ENCODE results near the gene CHAF1B. TPM values are rescaled to one million over a fixed set of nuclear protein-coding genes. Genes with fewer than 3 reads are reported as not detected.

CHAF1B gene
- total and polyA plus RNA-seq, 2 experiments from 2014 or later: 1.1 to 1.9 TPM

- Histone ChIP-seq H3K4me1 (ENCODE audit: insufficient read depth) (no peaks in the 10 kb centered on the region), H3K27ac (no peak overlapping the region), H3K4me3 (no peak overlapping the region), H3K36me3 (replicated peaks; ENCODE audit: insufficient read depth, low read depth) (no peaks in the 10 kb centered on the region), H3K4me2 (no peak overlapping the region), H3K9me3 (ENCODE audit: low read depth) (no peaks in the 10 kb centered on the region), H4K20me1 (ENCODE audit: insufficient read depth, poor library complexity, severe bottlenecking) (no peaks in the 10 kb centered on the region), H3K9me2 (replicated peaks; ENCODE audit: insufficient read depth) (no peaks in the 10 kb centered on the region), H2AFZ (no peak overlapping the region), H3K27me3 (no peaks in the 10 kb centered on the region), H3K79me2 (no peaks in the 10 kb centered on the region)
- WGBS (ENCODE audit: low lambda C conversion rate, missing lambda C conversion rate): 76% methylated on average over 2 of the region's 2 CpGs
- no peak for DNase-seq (ENCODE audit: low spot score)
- no peak for TF ChIP-seq EZH2phosphoT487 (IDR thresholded peaks at IDR 0.05; ENCODE audit: low read depth, severe bottlenecking, unreplicated experiment)
- no peak for TF ChIP-seq EZH2 (IDR thresholded peaks at IDR 0.05; ENCODE audit: borderline replicate concordance)
- no peak for TF ChIP-seq CTCF (IDR thresholded peaks at IDR 0.05; ENCODE audit: poor library complexity)
These were observed 65.3 kb downstream of the CHAF1B start for GRCh38 chr21:36450511-36450910.

GRCh38 chr21:36451506-36451905 is 66.3 kb downstream of the CHAF1B start:
- no peaks in the 10 kb centered on the region for H4K20me1 ChIP-seq (ENCODE audit: insufficient read depth, poor library complexity, severe bottlenecking)
- H3K27me3 ChIP-seq: no peaks in the 10 kb centered on the region
- DNase-seq (ENCODE audit: low spot score): no peak
- TF ChIP-seq CTCF (IDR thresholded peaks at IDR 0.05; ENCODE audit: poor library complexity) (no peak), EZH2phosphoT487 (IDR thresholded peaks at IDR 0.05; ENCODE audit: low read depth, severe bottlenecking, unreplicated experiment) (no peak)
- no peaks in the 10 kb centered on the region for H3K79me2 ChIP-seq
- 96% methylated on average over 8 of the region's 8 CpGs for WGBS (ENCODE audit: low lambda C conversion rate, missing lambda C conversion rate)
- no peaks in the 10 kb centered on the region for H3K9me2 ChIP-seq (replicated peaks; ENCODE audit: insufficient read depth)
- H2AFZ ChIP-seq: no peak overlapping the region
- no peak overlapping the region for H3K27ac ChIP-seq
- no peaks in the 10 kb centered on the region for H3K9me3 ChIP-seq (ENCODE audit: low read depth)
- H3K4me3 ChIP-seq: no peak overlapping the region
- no peak overlapping the region for H3K4me2 ChIP-seq
- H3K36me3 ChIP-seq (replicated peaks; ENCODE audit: insufficient read depth, low read depth): no peaks in the 10 kb centered on the region
- no peaks in the 10 kb centered on the region for H3K4me1 ChIP-seq (ENCODE audit: insufficient read depth)

- Histone ChIP-seq H3K4me1 (ENCODE audit: insufficient read depth) (no peaks in the 10 kb centered on the region), H3K36me3 (replicated peaks; ENCODE audit: insufficient read depth, low read depth) (no peaks in the 10 kb centered on the region), H2AFZ (no peak overlapping the region), H3K27me3 (no peaks in the 10 kb centered on the region), H3K4me2 (no peak overlapping the region), H3K79me2 (no peaks in the 10 kb centered on the region), H3K27ac (no peak overlapping the region), H4K20me1 (ENCODE audit: insufficient read depth, poor library complexity, severe bottlenecking) (no peaks in the 10 kb centered on the region), H3K4me3 (no peak overlapping the region), H3K9me3 (ENCODE audit: low read depth) (no peaks in the 10 kb centered on the region), H3K9me2 (replicated peaks; ENCODE audit: insufficient read depth) (no peaks in the 10 kb centered on the region)
- WGBS (ENCODE audit: low lambda C conversion rate, missing lambda C conversion rate): 82% methylated on average over 6 of the region's 6 CpGs
- TF ChIP-seq EZH2phosphoT487 (IDR thresholded peaks at IDR 0.05; ENCODE audit: low read depth, severe bottlenecking, unreplicated experiment): no peak
- no peak for DNase-seq (ENCODE audit: low spot score)
These were observed 67.2 kb downstream of the CHAF1B start for GRCh38 chr21:36452281-36452825.

GRCh38 chr21:36454093-36454531 is 68.9 kb downstream of the CHAF1B start:
- H3K4me1 ChIP-seq (ENCODE audit: insufficient read depth): no peaks in the 10 kb centered on the region
- H3K4me2 ChIP-seq: no peak overlapping the region
- no peaks in the 10 kb centered on the region for H3K79me2 ChIP-seq
- TF ChIP-seq CTCF (IDR thresholded peaks at IDR 0.05; ENCODE audit: poor library complexity) (no peak), EZH2phosphoT487 (IDR thresholded peaks at IDR 0.05; ENCODE audit: low read depth, severe bottlenecking, unreplicated experiment) (no peak), EZH2 (IDR thresholded peaks at IDR 0.05; ENCODE audit: borderline replicate concordance) (no peak)
- H3K9me2 ChIP-seq (replicated peaks; ENCODE audit: insufficient read depth): no peaks in the 10 kb centered on the region
- H3K9me3 ChIP-seq (ENCODE audit: low read depth): no peaks in the 10 kb centered on the region
- no peak for DNase-seq (ENCODE audit: low spot score)
- H3K4me3 ChIP-seq: no peak overlapping the region
- no peak overlapping the region for H2AFZ ChIP-seq
- H3K27me3 ChIP-seq: no peaks in the 10 kb centered on the region
- WGBS (ENCODE audit: low lambda C conversion rate, missing lambda C conversion rate): 21% methylated on average over 4 of the region's 4 CpGs
- H3K36me3 ChIP-seq (replicated peaks; ENCODE audit: insufficient read depth, low read depth): no peaks in the 10 kb centered on the region
- H4K20me1 ChIP-seq (ENCODE audit: insufficient read depth, poor library complexity, severe bottlenecking): no peaks in the 10 kb centered on the region
- no peak overlapping the region for H3K27ac ChIP-seq
